Measurements from ENCODE around the gene CLK2. TPM values are rescaled to one million over a fixed set of nuclear protein-coding genes. Genes with fewer than 3 reads are reported as not detected.

CLK2 gene
- total and polyA plus RNA-seq, 9 of the 15 experiments (the other 6 are each of a cell fraction or from before 2014, with no cell fraction given): 13.5 to 81.4 (median 39.6) TPM

DNA sequence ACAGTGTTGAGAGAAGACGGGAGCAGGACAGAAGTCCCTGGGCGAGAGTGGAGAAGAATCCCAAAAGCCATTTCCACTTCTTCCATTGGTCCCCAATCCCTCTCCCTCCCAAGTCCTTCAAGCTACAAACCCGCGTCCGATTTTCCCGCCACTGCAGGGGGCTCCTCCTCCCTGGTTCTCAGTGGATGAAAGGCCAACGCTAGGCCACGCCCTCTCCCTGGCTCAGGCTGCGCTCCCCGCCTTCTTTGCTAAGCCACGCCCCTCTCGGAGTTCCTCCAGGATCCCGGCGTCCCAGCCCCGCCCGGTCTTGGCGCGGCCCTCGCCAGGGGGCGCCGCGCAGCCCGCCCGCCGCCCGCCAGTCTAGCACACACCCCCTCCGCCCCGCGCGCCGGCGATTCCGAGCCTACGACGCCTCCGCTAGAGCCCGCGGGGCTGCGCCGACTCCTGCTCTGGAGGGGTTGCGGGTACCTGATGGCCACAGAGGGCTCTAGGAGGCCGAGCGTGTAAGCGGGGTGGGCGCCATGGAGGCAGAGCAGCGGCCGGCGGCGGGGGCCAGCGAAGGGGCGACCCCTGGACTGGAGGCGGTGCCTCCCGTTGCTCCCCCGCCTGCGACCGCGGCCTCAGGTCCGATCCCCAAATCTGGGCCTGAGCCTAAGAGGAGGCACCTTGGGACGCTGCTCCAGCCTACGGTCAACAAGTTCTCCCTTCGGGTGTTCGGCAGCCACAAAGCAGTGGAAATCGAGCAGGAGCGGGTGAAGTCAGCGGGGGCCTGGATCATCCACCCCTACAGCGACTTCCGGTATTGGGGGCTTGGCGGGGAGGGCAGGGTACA, 4.0 kb upstream of the CLK2 start, which contains the start of gene HCN3 (continued):
- TF ChIP-seq FUS (optimal IDR thresholded peaks at IDR 0.05; ENCODE audit: low read depth, low read length): no peak
- peak; percentile 52; the same call in 1 of the 2 replicates for TF ChIP-seq GATAD2B (IDR thresholded peaks at IDR 0.05; ENCODE audit: borderline replicate concordance)
- TF ChIP-seq TAF15 (IDR thresholded peaks at IDR 0.05; ENCODE audit: low read depth, low read length): no peak
- no peak for TF ChIP-seq ZNF232 (CRISPR knock-in tag; IDR thresholded peaks at IDR 0.05)
- TF ChIP-seq ZNF408 (CRISPR knock-in tag; IDR thresholded peaks at IDR 0.05; ENCODE audit: low read depth): no peak
- peak; percentile 98 for TF ChIP-seq RB1 (IDR thresholded peaks at IDR 0.05; ENCODE audit: low read depth)
- TF ChIP-seq U2AF1 (optimal IDR thresholded peaks at IDR 0.05; ENCODE audit: low read depth, low read length): no peak
- TF ChIP-seq, protein P1, sequence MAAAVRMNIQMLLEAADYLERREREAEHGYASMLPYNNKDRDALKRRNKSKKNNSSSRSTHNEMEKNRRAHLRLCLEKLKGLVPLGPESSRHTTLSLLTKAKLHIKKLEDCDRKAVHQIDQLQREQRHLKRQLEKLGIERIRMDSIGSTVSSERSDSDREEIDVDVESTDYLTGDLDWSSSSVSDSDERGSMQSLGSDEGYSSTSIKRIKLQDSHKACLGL (CRISPR knock-in tag; IDR thresholded peaks at IDR 0.05; ENCODE audit: borderline replicate concordance, poor library complexity, severe bottlenecking): no peak
- no peak for TF ChIP-seq BRD4 (IDR thresholded peaks at IDR 0.05)
- peak; percentile 72 for TF ChIP-seq SP1 (CRISPR knock-in tag; IDR thresholded peaks at IDR 0.05)
- no peak for TF ChIP-seq RBM15 (IDR thresholded peaks at IDR 0.05; ENCODE audit: insufficient read depth, low read length)
- no peak for TF ChIP-seq PPARD (CRISPR knock-in tag; IDR thresholded peaks at IDR 0.05)
- TF ChIP-seq, protein P2, sequence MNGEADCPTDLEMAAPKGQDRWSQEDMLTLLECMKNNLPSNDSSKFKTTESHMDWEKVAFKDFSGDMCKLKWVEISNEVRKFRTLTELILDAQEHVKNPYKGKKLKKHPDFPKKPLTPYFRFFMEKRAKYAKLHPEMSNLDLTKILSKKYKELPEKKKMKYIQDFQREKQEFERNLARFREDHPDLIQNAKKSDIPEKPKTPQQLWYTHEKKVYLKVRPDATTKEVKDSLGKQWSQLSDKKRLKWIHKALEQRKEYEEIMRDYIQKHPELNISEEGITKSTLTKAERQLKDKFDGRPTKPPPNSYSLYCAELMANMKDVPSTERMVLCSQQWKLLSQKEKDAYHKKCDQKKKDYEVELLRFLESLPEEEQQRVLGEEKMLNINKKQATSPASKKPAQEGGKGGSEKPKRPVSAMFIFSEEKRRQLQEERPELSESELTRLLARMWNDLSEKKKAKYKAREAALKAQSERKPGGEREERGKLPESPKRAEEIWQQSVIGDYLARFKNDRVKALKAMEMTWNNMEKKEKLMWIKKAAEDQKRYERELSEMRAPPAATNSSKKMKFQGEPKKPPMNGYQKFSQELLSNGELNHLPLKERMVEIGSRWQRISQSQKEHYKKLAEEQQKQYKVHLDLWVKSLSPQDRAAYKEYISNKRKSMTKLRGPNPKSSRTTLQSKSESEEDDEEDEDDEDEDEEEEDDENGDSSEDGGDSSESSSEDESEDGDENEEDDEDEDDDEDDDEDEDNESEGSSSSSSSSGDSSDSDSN (IDR thresholded peaks at IDR 0.05; ENCODE audit: borderline replicate concordance in 1 of 2, low read depth in 2 of 2, low read length in 2 of 2): 0 out of 4 replicates have a peak, but pooled peaks of 1 of the 2 experiments have one; percentile 47
- TF ChIP-seq, protein P3, sequence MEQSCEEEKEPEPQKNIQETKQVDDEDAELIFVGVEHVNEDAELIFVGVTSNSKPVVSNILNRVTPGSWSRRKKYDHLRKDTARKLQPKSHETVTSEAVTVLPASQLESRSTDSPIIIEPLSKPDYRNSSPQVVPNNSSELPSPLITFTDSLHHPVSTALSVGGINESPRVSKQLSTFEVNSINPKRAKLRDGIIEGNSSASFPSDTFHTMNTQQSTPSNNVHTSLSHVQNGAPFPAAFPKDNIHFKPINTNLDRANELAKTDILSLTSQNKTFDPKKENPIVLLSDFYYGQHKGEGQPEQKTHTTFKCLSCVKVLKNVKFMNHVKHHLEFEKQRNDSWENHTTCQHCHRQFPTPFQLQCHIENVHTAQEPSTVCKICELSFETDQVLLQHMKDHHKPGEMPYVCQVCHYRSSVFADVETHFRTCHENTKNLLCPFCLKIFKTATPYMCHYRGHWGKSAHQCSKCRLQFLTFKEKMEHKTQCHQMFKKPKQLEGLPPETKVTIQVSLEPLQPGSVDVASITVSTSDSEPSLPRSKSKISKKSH (CRISPR knock-in tag; IDR thresholded peaks at IDR 0.05): no peak
- no peak for TF ChIP-seq CREB1 (IDR thresholded peaks at IDR 0.05)
- no peak for TF ChIP-seq CREB1 (CRISPR knock-in tag; IDR thresholded peaks at IDR 0.05)
- TF ChIP-seq BHLHE40 (IDR thresholded peaks at IDR 0.05; ENCODE audit: low read length): no peak
- TF ChIP-seq ARID2 (IDR thresholded peaks at IDR 0.05): no peak
- TF ChIP-seq SPI1 (IDR thresholded peaks at IDR 0.05; ENCODE audit: borderline replicate concordance, low read depth, low read length): no peak
- TF ChIP-seq CHD2 (IDR thresholded peaks at IDR 0.05; ENCODE audit: low read depth, low read length): no peak
- no peak for TF ChIP-seq NCOA4 (IDR thresholded peaks at IDR 0.05; ENCODE audit: partially characterized antibody)
